ENCODE data around the gene BTRC. TPM values are rescaled to one million over a fixed set of nuclear protein-coding genes. Genes with fewer than 3 reads are reported as not detected.
A peak's percentile ranks its signal among the peaks of the same experiment; 100 is the strongest.
"Not testable (repeated sequence)": the region's sequence is repeated elsewhere in the genome, so short reads cannot be mapped to it uniquely, and the experiment has no call there.

BTRC gene
- total and polyA plus RNA-seq, 8 donors: 3.5 to 14.5 (median 4.7) TPM

GRCh38 chr10:101388676-101389276 is 34.8 kb downstream of the BTRC start:
- Histone ChIP-seq H3K36me3 (no peaks in the 10 kb centered on the region), H3K9me3 (no peaks in the 10 kb centered on the region), H3K27ac (no peak overlapping the region), H3K4me1 (peaks cover 0 to 24% (median 7%) of the 10 kb centered on the region in 4 donors), H3K4me3 (no peak overlapping the region), H3K27me3 (no peaks in the 10 kb centered on the region)
- 90 to 96% (median 93%) methylated on average over 2 of the region's 2 CpGs for WGBS, 5 donors
- DNase-seq: no peak
- intact Hi-C loops (cut with DNase I; ENCODE audit: low total_unique reads): no loop called here
- no peak for TF ChIP-seq CTCF (IDR thresholded peaks at IDR 0.05)
- no peak for TF ChIP-seq EP300 (IDR thresholded peaks at IDR 0.05)
- TF ChIP-seq POLR2AphosphoS5 (IDR thresholded peaks at IDR 0.05): no peak
- no peak for TF ChIP-seq POLR2A (IDR thresholded peaks at IDR 0.05)

GRCh38 chr10:101389532-101389931 is 35.6 kb downstream of the BTRC start:
- H3K27me3 ChIP-seq; H3K9me3 ChIP-seq; H3K36me3 ChIP-seq; intact Hi-C loops (cut with DNase I; ENCODE audit: low total_unique reads); H3K4me3 ChIP-seq; DNase-seq; H3K27ac ChIP-seq: not testable (repeated sequence)
- peaks cover 0 to 21% (median 7%) of the 10 kb centered on the region in 4 donors for H3K4me1 ChIP-seq
- 63 to 100% (median 97%) methylated on average over 2 of the region's 2 CpGs for WGBS, 5 donors

- H3K27ac ChIP-seq: no peak overlapping the region
- no peak for DNase-seq
- WGBS, 5 donors: 83 to 86% (median 84%) methylated on average over 8 to 10 of the region's 10 CpGs
- no peak overlapping the region for H3K4me3 ChIP-seq
- H3K36me3 ChIP-seq: no peaks in the 10 kb centered on the region
- TF ChIP-seq POLR2AphosphoS5 (IDR thresholded peaks at IDR 0.05) (no peak), EP300 (IDR thresholded peaks at IDR 0.05) (no peak), CTCF (IDR thresholded peaks at IDR 0.05) (no peak), POLR2A (IDR thresholded peaks at IDR 0.05) (no peak)
- H3K9me3 ChIP-seq: no peaks in the 10 kb centered on the region
- peaks cover 0 to 26% (median 10%) of the 10 kb centered on the region in 4 donors for H3K4me1 ChIP-seq
- intact Hi-C loops (cut with DNase I; ENCODE audit: low total_unique reads): no loop called here
- H3K27me3 ChIP-seq: no peaks in the 10 kb centered on the region
These were observed 36.1 kb downstream of the BTRC start for GRCh38 chr10:101389986-101390531.

GRCh38 chr10:101393378-101393777 is 39.4 kb downstream of the BTRC start:
- Histone ChIP-seq H3K36me3 (no peaks in the 10 kb centered on the region), H3K4me3 (no peak overlapping the region), H3K9me3 (no peaks in the 10 kb centered on the region), H3K27me3 (no peaks in the 10 kb centered on the region), H3K4me1 (peaks cover 0 to 27% (median 7%) of the 10 kb centered on the region in 4 donors), H3K27ac (no peak overlapping the region)
- no peak for DNase-seq
- no peak for TF ChIP-seq POLR2A (IDR thresholded peaks at IDR 0.05)
- TF ChIP-seq CTCF (IDR thresholded peaks at IDR 0.05): no peak
- no peak for TF ChIP-seq POLR2AphosphoS5 (IDR thresholded peaks at IDR 0.05)
- TF ChIP-seq EP300 (IDR thresholded peaks at IDR 0.05): no peak
- intact Hi-C loops (cut with DNase I; ENCODE audit: low total_unique reads): no loop called here
- 72 to 83% (median 78%) methylated on average over 2 of the region's 2 CpGs for WGBS, 5 donors

GRCh38 chr10:101394524-101395133 is 40.7 kb downstream of the BTRC start:
- H3K27ac ChIP-seq: no peak overlapping the region
- H3K4me1 ChIP-seq: peaks cover 0 to 27% (median 7%) of the 10 kb centered on the region in 4 donors
- no peak for TF ChIP-seq POLR2A (IDR thresholded peaks at IDR 0.05)
- no peak for TF ChIP-seq CTCF (IDR thresholded peaks at IDR 0.05)
- no peak for TF ChIP-seq POLR2AphosphoS5 (IDR thresholded peaks at IDR 0.05)
- no peak for TF ChIP-seq EP300 (IDR thresholded peaks at IDR 0.05)
- H3K9me3 ChIP-seq: no peaks in the 10 kb centered on the region
- intact Hi-C loops (cut with DNase I; ENCODE audit: low total_unique reads): no loop called here
- peak in 1 of 2 donors; percentile 5 for DNase-seq
- H3K36me3 ChIP-seq: no peaks in the 10 kb centered on the region
- no peak overlapping the region for H3K4me3 ChIP-seq
- H3K27me3 ChIP-seq: no peaks in the 10 kb centered on the region
- 69 to 80% (median 75%) methylated on average over 5 of the region's 5 CpGs for WGBS, 5 donors

All from stomach (tissue), 9 donors.